ENCODE measurements around the gene TET3. TPM values are rescaled to one million over a fixed set of nuclear protein-coding genes. Genes with fewer than 3 reads are reported as not detected.

TET3 gene
- total and polyA plus RNA-seq, 2 donors (not counting 3 experiments of a cell fraction or from before 2014, with no cell fraction given), result 3.4 to 15.6 TPM

- H4K20me1 ChIP-seq (replicated peaks; ENCODE audit: control insufficient read depth, extremely low read depth, insufficient read depth, low read length), result no peaks in the 10 kb centered on the region
- intact Hi-C loops (cut with micrococcal nuclease), result no loop called here
- POLR2A ChIA-PET, result no interaction called here
Measured at GRCh38 chr2:73972846-73973245, 11.9 kb upstream of the TET3 start.

More at GRCh38 chr2:73972846-73973245, 11.9 kb upstream of the TET3 start:
- no peaks in the 10 kb centered on the region for H3K27me3 ChIP-seq (ENCODE audit: control insufficient read depth in 2 of 2, insufficient read depth in 2 of 2, low read length in 2 of 2)
- peaks cover 6% of the 10 kb centered on the region for H3K4me1 ChIP-seq (ENCODE audit: control insufficient read depth, extremely low read depth, insufficient read depth, low read length)
- H3K27ac ChIP-seq (ENCODE audit: insufficient read depth, low read depth, low read length), result no peak overlapping the region
- DNase-seq (ENCODE audit: low read depth, low spot score), result no peak
- dilution Hi-C loops (cut with MboI; ENCODE audit: extremely low pct_ligation_motif_present, low sequenced_read_pairs), result no loop called here
- no peaks in the 10 kb centered on the region for H3K79me2 ChIP-seq (ENCODE audit: control insufficient read depth, insufficient read depth, low read length)
- H3K4me2 ChIP-seq (ENCODE audit: insufficient read depth, low read length), result no peak overlapping the region
- H3K9me1 ChIP-seq (replicated peaks; ENCODE audit: control insufficient read depth, extremely low read depth, insufficient read depth, low read length), result no peaks in the 10 kb centered on the region
- no peak overlapping the region for H3K9ac ChIP-seq (replicated peaks; ENCODE audit: extremely low read depth, insufficient read depth, low read length)
- no peak overlapping the region for H3K4me3 ChIP-seq (replicated peaks in 1 of 3; ENCODE audit: insufficient read depth in 1 of 3, low read depth in 1 of 3, low read length in 3 of 3)
- no peaks in the 10 kb centered on the region for H3K9me3 ChIP-seq (replicated peaks; ENCODE audit: control insufficient read depth, insufficient read depth, low read length)
- CTCF ChIA-PET, result interaction anchor here (1.0 kb wide), 1 partner anchor 30 kb away, joined by 3 read pairs; no protein-coding TSS in a partner anchor
- no peaks in the 10 kb centered on the region for H3K36me3 ChIP-seq (ENCODE audit: control insufficient read depth in 2 of 2, extremely low read depth in 1 of 2, insufficient read depth in 2 of 2, low read length in 2 of 2)
- TF ChIP-seq MYC (IDR thresholded peaks at IDR 0.05; ENCODE audit: low read depth, low read length), result no peak
- no peak for TF ChIP-seq FOS (IDR thresholded peaks at IDR 0.05; ENCODE audit: borderline replicate concordance, insufficient read depth, low read length)
- TF ChIP-seq POLR2A (IDR thresholded peaks at IDR 0.05; ENCODE audit: low read depth, low read length), result no peak
- TF ChIP-seq GATA2 (IDR thresholded peaks at IDR 0.05; ENCODE audit: insufficient read depth, insufficient read length, low read depth, low read length), result no peak
- no peak for TF ChIP-seq CTCF (IDR thresholded peaks at IDR 0.05; ENCODE audit: extremely low read depth in 1 of 2, insufficient read depth in 1 of 2, low read depth in 1 of 2, low read length in 2 of 2)
- no peak for TF ChIP-seq MAX (IDR thresholded peaks at IDR 0.05; ENCODE audit: insufficient read depth, insufficient read length)
- TF ChIP-seq POLR2AphosphoS5 (IDR thresholded peaks at IDR 0.05; ENCODE audit: insufficient read depth, low read depth, low read length), result no peak
- TF ChIP-seq JUN (IDR thresholded peaks at IDR 0.05; ENCODE audit: borderline replicate concordance, insufficient read depth, insufficient read length, low read depth), result no peak
- no peak for TF ChIP-seq EZH2 (IDR thresholded peaks at IDR 0.05; ENCODE audit: borderline replicate concordance, low read depth, low read length, severe bottlenecking)
- FAIRE-seq, result no peak
- no TSS peak for BruUV-seq (replicated peaks)
- H2AFZ ChIP-seq (ENCODE audit: low read depth, low read length), result no peak overlapping the region

Measured in endothelial cell of umbilical vein (primary cell).